ENCODE data around the gene LGALS16. TPM values are rescaled to one million over a fixed set of nuclear protein-coding genes. Genes with fewer than 3 reads are reported as not detected.
"Not testable (repeated sequence)": the region's sequence is repeated elsewhere in the genome, so short reads cannot be mapped to it uniquely, and the experiment has no call there.

The LGALS16 gene, protein sequence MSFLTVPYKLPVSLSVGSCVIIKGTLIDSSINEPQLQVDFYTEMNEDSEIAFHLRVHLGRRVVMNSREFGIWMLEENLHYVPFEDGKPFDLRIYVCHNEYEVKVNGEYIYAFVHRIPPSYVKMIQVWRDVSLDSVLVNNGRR
- total RNA-seq: not detected

DNA sequence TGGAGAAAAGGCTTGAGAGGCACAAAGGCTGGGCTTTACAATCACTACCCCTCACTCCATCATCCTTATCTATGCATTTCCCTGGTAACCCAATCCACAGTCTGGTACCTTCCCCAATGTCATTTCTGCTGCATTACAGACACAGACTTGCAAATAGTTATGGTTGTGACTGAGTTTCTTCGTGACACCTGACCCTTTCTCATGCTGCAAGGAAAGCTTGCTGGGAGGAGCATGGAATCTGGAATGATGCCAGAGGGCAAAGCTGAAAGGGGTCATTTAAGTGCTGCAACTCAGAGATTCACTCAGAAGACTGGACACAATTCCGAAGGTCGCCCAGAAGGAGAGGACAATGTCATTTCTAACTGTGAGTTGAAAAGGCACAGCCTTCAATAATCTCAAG is at the start of gene LGALS16:
TSS of gene LGALS16 (plus strand) at position 301 of the 400 bp plus-strand sequence. CDS start at position 350, 49 bp downstream.
- Histone ChIP-seq H3K9me3 (no peaks in the 10 kb centered on the region), H3K36me3 (no peaks in the 10 kb centered on the region), H3K27me3 (no peaks in the 10 kb centered on the region), H3K4me3 (no peak within 1 kb of the TSS), H3K27ac (no peak within 1 kb of the TSS), H3K4me1 (no peaks in the 10 kb centered on the region)
- DNase-seq (ENCODE audit: low spot score): no peak
- TF ChIP-seq, protein P1, sequence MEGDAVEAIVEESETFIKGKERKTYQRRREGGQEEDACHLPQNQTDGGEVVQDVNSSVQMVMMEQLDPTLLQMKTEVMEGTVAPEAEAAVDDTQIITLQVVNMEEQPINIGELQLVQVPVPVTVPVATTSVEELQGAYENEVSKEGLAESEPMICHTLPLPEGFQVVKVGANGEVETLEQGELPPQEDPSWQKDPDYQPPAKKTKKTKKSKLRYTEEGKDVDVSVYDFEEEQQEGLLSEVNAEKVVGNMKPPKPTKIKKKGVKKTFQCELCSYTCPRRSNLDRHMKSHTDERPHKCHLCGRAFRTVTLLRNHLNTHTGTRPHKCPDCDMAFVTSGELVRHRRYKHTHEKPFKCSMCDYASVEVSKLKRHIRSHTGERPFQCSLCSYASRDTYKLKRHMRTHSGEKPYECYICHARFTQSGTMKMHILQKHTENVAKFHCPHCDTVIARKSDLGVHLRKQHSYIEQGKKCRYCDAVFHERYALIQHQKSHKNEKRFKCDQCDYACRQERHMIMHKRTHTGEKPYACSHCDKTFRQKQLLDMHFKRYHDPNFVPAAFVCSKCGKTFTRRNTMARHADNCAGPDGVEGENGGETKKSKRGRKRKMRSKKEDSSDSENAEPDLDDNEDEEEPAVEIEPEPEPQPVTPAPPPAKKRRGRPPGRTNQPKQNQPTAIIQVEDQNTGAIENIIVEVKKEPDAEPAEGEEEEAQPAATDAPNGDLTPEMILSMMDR (IDR thresholded peaks at IDR 0.05): no peak

DNA sequence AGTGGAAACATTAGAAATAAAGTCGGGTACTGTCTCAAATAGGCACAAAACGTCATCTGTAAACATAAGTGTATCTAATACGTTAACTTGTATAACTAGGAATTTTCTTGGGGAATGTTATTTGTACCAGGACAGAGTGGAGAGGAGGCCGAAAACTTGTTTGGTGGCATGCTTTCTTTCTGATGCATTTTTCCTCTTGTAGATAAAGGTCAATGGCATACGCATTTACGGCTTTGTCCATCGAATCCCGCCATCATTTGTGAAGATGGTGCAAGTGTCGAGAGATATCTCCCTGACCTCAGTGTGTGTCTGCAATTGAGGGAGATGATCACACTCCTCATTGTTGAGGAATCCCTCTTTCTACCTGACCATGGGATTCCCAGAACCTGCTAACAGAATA is 48.7 kb upstream of the LGALS16 start:
- Histone ChIP-seq H3K27me3 (no peaks in the 10 kb centered on the region), H3K36me3 (no peaks in the 10 kb centered on the region), H3K4me1 (no peaks in the 10 kb centered on the region), H3K9me3 (no peaks in the 10 kb centered on the region), H3K4me3 (no peak overlapping the region), H3K27ac (no peak overlapping the region)
- TF ChIP-seq, protein P1 (IDR thresholded peaks at IDR 0.05): no peak
- no peak for DNase-seq (ENCODE audit: low spot score)

DNA sequence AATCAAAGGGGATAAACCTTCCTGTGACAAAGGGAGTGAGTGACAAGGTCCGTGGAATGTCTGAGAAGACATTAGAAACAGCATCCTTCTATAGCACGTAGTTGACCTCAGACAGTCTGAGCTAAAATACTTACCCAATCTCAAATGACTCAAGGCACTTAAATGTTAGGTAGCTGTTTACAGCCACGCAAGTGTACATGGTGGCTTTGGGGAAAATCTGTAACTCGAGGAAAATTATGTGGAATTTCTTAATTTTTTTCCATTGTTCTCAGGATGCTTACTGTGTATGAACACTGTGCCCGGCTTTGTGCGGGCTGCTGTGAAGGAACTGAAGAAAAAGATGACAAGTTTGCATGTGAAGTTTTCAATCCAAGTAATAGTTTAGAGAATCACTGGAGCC is 48.2 kb upstream of the LGALS16 start:
- DNase-seq (ENCODE audit: low spot score): no peak
- no peak overlapping the region for H3K4me3 ChIP-seq
- no peaks in the 10 kb centered on the region for H3K27me3 ChIP-seq
- no peak overlapping the region for H3K27ac ChIP-seq
- H3K36me3 ChIP-seq: no peaks in the 10 kb centered on the region
- TF ChIP-seq, protein P1 (IDR thresholded peaks at IDR 0.05): no peak
- H3K4me1 ChIP-seq: no peaks in the 10 kb centered on the region
- no peaks in the 10 kb centered on the region for H3K9me3 ChIP-seq

DNA sequence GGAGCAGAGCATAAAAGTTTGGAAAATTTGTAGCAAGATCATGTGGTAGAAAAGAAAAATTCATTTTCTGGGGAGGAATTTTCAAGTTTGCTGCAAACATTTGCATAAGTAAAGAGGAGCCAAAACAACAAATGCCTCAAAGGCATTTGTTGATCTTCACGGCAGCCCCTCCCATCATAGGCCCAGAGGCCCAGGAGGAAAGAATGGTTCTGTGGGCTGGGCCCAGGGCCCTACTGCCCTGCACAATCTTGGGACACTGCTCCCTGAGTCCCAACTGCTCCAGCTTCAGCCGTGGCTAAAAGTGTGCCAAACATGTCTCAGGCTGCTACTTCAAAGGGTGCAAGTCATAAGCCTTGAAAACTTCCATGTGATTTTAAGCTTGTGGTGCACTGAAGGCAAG is 42.1 kb upstream of the LGALS16 start:
- no peak for DNase-seq (ENCODE audit: low spot score)
- no peaks in the 10 kb centered on the region for H3K36me3 ChIP-seq
- no peak overlapping the region for H3K27ac ChIP-seq
- TF ChIP-seq, protein P1 (IDR thresholded peaks at IDR 0.05): no peak
- no peak overlapping the region for H3K4me3 ChIP-seq
- no peaks in the 10 kb centered on the region for H3K27me3 ChIP-seq
- no peaks in the 10 kb centered on the region for H3K4me1 ChIP-seq
- H3K9me3 ChIP-seq: no peaks in the 10 kb centered on the region

DNA sequence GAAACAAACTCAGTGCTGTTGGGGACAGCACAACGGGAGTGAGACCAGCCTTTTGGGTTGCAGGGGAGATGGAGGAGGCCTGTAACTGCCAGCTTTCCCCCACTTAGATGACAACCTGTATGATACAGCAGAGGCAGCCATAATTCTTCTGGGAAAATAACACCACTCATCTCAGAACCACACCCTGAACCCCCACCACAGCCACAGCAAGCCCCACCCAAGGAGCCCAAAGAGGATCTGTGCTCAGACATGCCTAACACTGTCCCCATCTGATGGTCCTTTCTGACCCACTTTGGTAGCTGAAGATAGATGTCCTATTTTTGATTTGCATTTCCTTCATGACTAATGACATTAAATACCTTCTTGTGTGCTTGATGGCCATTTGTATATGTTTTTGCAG is 38.0 kb upstream of the LGALS16 start:
- H3K4me1 ChIP-seq: no peaks in the 10 kb centered on the region
- no peak overlapping the region for H3K4me3 ChIP-seq
- no peaks in the 10 kb centered on the region for H3K27me3 ChIP-seq
- no peak overlapping the region for H3K27ac ChIP-seq
- no peaks in the 10 kb centered on the region for H3K9me3 ChIP-seq
- DNase-seq (ENCODE audit: low spot score): no peak
- TF ChIP-seq, protein P1 (IDR thresholded peaks at IDR 0.05): no peak
- H3K36me3 ChIP-seq: no peaks in the 10 kb centered on the region

DNA sequence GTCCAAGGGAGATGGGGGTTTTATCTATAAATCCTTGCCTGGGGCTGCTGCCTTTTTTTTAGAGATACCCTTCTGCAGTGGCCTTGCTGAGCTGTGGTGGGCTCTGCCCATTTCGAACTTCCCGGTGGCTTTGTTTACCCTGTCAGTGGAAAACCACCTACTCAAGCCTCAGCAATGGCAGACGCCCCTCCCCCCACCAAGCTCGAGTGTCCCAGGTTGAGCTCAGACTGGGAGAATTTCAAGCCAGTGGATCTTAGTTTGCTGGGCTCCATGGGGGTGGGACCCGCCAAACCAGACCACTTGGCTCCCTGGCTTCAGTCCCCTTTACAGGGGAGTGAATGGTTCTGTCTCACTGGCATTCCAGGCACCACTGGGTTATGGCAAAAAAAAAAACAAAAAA is 31.8 kb upstream of the LGALS16 start:
- no peak for DNase-seq (ENCODE audit: low spot score)
- Histone ChIP-seq H3K4me1 (no peaks in the 10 kb centered on the region), H3K9me3 (no peaks in the 10 kb centered on the region), H3K4me3 (no peak overlapping the region), H3K36me3 (no peaks in the 10 kb centered on the region), H3K27ac (no peak overlapping the region), H3K27me3 (no peaks in the 10 kb centered on the region)
- TF ChIP-seq, protein P1 (IDR thresholded peaks at IDR 0.05): no peak

DNA sequence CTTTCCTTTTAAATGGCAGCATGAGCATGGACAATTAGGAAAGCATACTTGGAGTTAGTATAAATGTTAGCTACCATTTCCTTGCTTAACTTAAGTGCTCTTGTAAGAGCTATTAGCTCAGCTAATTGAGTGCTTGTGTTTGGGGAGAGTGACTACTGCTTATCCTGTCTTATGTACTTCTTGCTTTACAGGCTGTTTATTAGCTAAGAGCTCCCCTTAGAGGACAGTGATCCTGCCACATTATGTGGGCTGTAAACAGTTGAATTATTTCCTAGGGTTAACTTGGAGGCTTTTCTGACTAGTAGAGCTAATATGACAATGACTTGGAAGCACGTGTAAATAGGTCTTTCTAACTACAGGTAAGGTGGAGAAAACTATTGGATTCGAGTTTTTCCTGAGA is 28.1 kb upstream of the LGALS16 start:
- not testable (repeated sequence) for H3K9me3 ChIP-seq; H3K4me1 ChIP-seq; H3K36me3 ChIP-seq; H3K4me3 ChIP-seq; H3K27me3 ChIP-seq; DNase-seq (ENCODE audit: low spot score); H3K27ac ChIP-seq
